Prostate gland (tissue), 2 donors: ENCODE measurements around the gene SMG1.

Experiments used
- CTCF ChIP-seq, 4 experiments: fragments of 200-600 bp in 2 of 4; fragments of 450-650 bp in 2 of 4; sonication (generic) in 2 of 4; IDR thresholded peaks; 1 replicate in 3 of 4; 2 replicates in 1 of 4; pipeline ENCODE4 v1.5.1; 2016 to 2019; ENCODE audit warnings: antibody characterized with exemption in 4 of 4, mild to moderate bottlenecking in 2 of 4, moderate library complexity in 2 of 4
- POLR2AphosphoS5 ChIP-seq: sonication (generic); formaldehyde crosslinking; IDR thresholded peaks from one replicate; pipeline ENCODE4 v1.6.1; 2017; ENCODE audit warnings: antibody characterized with exemption

- TF ChIP-seq CTCF (IDR thresholded peaks at IDR 0.05) (no peak), POLR2AphosphoS5 (no peak)
Observed at GRCh38 chr16:18833707-18834505, 92.3 kb downstream of the SMG1 start.
